ENCODE measurements around the gene FZD8.

- TF ChIP-seq, protein P1, sequence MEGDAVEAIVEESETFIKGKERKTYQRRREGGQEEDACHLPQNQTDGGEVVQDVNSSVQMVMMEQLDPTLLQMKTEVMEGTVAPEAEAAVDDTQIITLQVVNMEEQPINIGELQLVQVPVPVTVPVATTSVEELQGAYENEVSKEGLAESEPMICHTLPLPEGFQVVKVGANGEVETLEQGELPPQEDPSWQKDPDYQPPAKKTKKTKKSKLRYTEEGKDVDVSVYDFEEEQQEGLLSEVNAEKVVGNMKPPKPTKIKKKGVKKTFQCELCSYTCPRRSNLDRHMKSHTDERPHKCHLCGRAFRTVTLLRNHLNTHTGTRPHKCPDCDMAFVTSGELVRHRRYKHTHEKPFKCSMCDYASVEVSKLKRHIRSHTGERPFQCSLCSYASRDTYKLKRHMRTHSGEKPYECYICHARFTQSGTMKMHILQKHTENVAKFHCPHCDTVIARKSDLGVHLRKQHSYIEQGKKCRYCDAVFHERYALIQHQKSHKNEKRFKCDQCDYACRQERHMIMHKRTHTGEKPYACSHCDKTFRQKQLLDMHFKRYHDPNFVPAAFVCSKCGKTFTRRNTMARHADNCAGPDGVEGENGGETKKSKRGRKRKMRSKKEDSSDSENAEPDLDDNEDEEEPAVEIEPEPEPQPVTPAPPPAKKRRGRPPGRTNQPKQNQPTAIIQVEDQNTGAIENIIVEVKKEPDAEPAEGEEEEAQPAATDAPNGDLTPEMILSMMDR (conservative IDR thresholded peaks at IDR 0.05; ENCODE audit: low read depth in 2 of 2): no peak
- TF ChIP-seq POLR2AphosphoS5 (IDR thresholded peaks at IDR 0.05; ENCODE audit: low read depth): no peak
- no peak for TF ChIP-seq ZNF114 (CRISPR knock-in tag; IDR thresholded peaks at IDR 0.05)
- no peak for TF ChIP-seq EZH2 (IDR thresholded peaks at IDR 0.05; ENCODE audit: low read depth, unreplicated experiment)
- TF ChIP-seq EZH2phosphoT487 (IDR thresholded peaks at IDR 0.05; ENCODE audit: unreplicated experiment): no peak
Observed at GRCh38 chr10:35643151-35644049, 1.3 kb upstream of the FZD8 start.

All from GM23338 (cell line).